ENCODE measurements around the gene DMXL1.
"Not testable (repeated sequence)": the region's sequence is repeated elsewhere in the genome, so short reads cannot be mapped to it uniquely, and the experiment has no call there.

Gene DMXL1

GRCh38 chr5:119131530-119132304, 60.8 kb downstream of the DMXL1 start:
- DNase-seq = no peak

GRCh38 chr5:119135743-119136142, 64.9 kb downstream of the DMXL1 start:
- DNase-seq = not testable (repeated sequence)

- no peak for DNase-seq
These were observed 65.9 kb downstream of the DMXL1 start for GRCh38 chr5:119136666-119137318.

GRCh38 chr5:119153629-119154028, 82.7 kb downstream of the DMXL1 start:
- no peak for DNase-seq

GRCh38 chr5:119158144-119158543, 87.3 kb downstream of the DMXL1 start:
- DNase-seq = no peak

GRCh38 chr5:119161430-119161829, 90.5 kb downstream of the DMXL1 start:
- no peak for DNase-seq

- no peak for DNase-seq
These were observed 95.1 kb downstream of the DMXL1 start for GRCh38 chr5:119166026-119166425.

- DNase-seq = no peak
These were observed 97.5 kb downstream of the DMXL1 start for GRCh38 chr5:119168401-119168800.

- no peak for DNase-seq
These were observed 100.8 kb downstream of the DMXL1 start for GRCh38 chr5:119171686-119172085.

- DNase-seq = no peak
These were observed 103.8 kb downstream of the DMXL1 start for GRCh38 chr5:119174578-119175163.

GRCh38 chr5:119176785-119177184, 105.9 kb downstream of the DMXL1 start:
- DNase-seq = no peak

- DNase-seq = no peak
These were observed 106.3 kb downstream of the DMXL1 start for GRCh38 chr5:119177226-119177625.

- no peak for DNase-seq
These were observed 107.5 kb downstream of the DMXL1 start for GRCh38 chr5:119178435-119178834.

- no peak for DNase-seq
These were observed 109.2 kb downstream of the DMXL1 start for GRCh38 chr5:119179857-119180641.

GRCh38 chr5:119185512-119185911, 114.6 kb downstream of the DMXL1 start:
- not testable (repeated sequence) for DNase-seq

- DNase-seq = no peak
These were observed 117.1 kb downstream of the DMXL1 start for GRCh38 chr5:119187776-119188529.

- no peak for DNase-seq
These were observed 119.7 kb downstream of the DMXL1 start for GRCh38 chr5:119190470-119191095.

GRCh38 chr5:119191944-119192343, 121.1 kb downstream of the DMXL1 start:
- DNase-seq = no peak

- DNase-seq = no peak
These were observed 129.9 kb downstream of the DMXL1 start for GRCh38 chr5:119200795-119201194.

- DNase-seq = no peak
These were observed 136.2 kb downstream of the DMXL1 start for GRCh38 chr5:119207105-119207504.

- no peak for DNase-seq
These were observed 141.1 kb downstream of the DMXL1 start for GRCh38 chr5:119212026-119212425.

GRCh38 chr5:119212676-119213075, 141.8 kb downstream of the DMXL1 start:
- no peak for DNase-seq
